GM18858 (cell line): ENCODE measurements around the gene NOXA1.
A peak's percentile ranks its signal among the peaks of the same experiment; 100 is the strongest.
"Not testable (repeated sequence)": the region's sequence is repeated elsewhere in the genome, so short reads cannot be mapped to it uniquely, and the experiment has no call there.

ENCODE experiments used
- ATAC-seq: cut with Tn5 transposase; IDR thresholded peaks from one replicate; pipeline ENCODE4 v1.9.1; 2021; ENCODE audit not compliant: unreplicated experiment

Gene NOXA1

DNA sequence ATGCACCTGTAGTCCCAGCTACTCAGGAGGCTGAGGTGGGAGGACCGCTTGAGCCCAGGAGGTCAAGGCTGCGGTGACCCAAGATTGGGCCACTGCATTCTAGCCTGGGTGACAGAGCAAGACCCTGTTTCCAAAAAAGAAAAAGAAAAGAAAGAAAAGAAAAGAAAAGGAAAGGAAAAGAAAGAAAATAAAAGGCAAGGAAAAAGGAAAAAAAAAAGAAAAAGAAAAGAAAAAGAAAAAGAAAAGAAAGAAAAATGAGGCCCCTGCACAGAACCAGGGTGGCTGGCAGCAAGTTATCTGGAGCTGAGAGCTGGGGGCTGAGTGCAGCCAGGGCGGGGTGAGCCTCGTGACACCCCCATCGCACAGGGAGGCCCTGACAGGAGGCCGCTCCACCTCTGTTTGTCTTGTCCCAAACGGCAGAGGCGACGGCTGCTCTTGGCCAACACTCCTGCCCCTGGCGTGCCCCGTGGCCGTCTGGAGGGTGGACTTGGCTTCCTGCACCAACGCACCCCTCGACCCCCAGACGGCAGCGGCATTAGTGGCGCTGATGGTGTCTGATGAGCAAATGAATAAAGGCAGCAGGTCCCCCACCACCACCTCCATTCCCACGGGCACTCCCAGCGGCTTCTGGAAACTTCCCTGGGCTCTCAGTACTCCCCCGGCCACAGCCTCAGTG is 17.0 kb upstream of the NOXA1 start:
- no peak for ATAC-seq

DNA sequence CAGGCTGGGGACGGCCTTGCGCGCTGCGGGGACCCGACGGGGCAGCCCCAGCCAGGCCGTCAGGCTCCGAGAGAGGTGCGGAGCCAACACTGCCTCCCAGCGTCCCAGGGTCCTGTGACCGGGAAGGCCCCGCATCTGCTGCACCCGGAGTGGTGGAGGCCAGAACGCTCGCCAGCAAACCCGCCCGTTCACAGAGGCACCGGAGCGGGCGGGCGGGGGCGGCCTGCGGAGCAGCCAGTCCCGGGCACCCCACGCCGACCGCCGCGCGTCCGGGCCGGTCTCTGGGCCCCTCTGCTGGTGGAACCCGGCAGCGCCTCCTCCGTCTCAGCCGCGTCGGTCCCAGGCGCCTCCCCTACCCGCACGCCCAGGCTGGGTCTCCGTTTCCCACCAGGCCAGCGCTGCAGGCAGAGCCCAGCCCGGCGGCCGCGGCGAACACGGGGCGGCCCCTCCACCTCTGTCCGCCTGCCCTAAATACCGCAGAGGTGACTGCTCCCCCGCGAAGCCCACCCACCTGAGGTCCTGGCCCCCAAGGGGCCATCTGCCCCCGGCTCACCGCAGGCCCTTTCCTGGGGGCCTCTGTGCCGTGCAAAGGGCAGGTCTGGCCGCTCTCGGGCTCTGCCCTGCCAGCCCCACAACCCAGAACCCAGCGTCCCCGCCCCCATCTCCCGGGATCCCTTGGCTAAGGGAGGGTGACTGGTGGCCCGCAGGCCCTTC is 16.2 kb upstream of the NOXA1 start:
- ATAC-seq: no peak

DNA sequence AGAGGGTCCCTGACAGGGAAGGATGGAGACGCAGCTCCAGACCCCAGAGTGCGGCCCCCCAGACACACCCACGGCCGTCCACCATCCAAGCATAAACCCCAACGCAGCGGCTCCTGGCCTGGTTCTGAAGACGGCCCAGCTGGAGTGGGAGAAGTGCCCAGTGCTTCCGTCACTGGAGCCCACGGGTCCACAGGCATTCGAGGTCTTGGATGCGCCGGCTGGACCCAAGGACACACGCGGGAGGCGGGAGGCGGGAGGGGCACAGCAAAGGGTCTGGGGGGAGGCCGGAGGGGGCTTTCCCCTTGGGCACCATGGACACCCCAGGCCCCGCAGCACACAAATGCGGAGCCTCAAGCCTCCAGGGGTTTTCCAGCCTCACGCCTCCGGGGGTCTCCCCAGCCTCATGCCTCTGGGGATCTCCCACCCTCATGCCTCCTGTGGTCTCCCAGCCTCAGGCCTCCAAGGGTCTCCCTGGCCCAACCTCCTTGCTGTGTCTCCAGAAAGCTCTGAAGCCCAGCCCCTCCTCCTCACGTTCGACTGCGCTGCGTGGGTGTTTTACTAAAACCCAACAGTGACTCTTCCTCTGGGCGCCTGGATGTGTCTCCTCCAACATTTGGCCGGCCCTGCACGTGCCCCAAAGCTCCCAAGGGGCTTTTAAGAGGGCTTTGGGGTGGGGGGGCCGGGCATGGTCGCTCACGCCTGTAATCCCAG is 15.4 kb upstream of the NOXA1 start:
- no peak for ATAC-seq

DNA sequence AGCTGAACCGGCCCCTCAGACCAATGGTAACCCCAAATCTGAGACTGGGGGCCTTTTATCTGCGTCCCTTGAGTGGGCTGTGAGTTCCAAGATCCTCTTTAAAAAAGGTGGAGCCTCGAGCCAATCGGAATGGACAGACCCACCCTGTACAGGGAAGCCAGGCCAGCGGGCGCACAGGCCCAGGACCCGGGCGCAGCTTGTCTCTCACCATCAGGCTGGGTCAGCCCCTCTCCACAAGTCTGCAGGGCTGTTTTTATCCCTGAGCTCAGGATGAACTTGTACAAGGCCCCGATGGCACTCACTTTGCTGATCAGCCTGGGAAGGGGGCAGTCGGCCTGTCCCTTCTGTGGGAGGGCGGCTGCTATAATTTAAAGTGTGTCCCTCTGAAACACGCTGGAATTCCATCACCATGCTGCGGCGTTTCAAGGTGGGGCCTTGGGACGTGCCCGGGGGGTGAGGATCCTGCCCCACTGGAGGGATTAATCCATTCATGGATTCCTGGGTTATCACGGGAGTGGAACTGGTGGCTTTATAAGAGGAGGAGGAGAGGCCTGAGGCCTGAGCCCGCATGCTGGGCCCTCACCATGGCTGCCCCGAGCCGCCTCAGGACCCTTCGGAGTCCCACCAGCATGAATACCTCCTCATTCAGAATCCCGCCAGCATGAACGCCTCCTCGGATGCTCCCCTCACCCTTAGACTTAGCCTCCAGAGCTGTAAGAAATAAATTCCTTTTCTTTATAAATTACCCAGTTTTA is 14.4 kb upstream of the NOXA1 start:
- no peak for ATAC-seq

DNA sequence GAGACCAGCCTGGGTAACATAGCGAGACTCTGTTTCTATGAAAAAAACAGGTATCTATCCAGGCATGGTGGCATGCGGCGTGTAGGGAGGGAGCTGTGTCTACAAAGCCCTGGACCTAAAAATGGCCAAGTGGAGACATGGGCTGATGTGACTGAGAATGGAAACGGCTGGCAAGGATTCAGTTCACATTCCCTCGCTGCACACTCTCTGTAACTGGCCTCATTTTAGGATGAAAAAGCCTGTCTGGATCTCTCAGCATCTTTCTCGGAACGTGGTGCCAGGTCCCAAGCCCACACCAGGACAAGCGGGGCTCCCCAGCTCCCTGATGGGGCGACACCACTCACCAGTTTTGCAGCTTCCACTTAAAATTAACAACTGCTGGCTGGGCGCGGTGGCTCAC is 13.7 kb upstream of the NOXA1 start:
- no peak for ATAC-seq

DNA sequence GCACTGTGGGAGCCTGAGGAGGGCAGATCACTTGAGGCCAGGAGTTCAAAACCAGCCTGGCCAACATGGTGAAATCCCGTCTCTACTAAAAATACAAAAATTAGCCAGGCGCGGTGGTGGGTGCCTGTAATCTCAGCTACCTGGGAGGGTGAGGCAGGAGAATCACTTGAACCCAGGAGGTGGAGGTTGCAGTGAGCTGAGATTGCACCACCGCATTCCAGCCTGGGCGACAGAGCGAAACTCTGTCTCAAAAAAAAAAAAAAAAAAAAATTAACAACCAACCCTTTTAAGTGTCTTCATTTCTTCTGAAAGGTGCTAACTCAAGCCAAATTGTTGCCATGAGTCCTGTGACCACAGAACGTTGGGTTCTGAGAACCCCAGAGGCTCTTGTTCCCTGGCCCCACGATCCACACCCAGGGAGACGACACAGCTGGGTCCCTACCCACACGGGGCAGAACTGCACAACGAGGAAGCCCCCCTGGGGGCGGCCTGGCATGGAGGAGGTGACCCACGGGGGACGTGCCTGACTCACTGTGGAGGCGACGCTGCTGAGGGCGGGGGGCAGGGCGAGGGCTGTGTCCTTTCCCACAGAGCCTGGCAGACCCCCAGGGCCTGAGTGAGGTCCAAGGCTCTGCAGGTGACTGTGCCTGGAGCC is 12.8 kb upstream of the NOXA1 start:
- not testable (repeated sequence) for ATAC-seq

DNA sequence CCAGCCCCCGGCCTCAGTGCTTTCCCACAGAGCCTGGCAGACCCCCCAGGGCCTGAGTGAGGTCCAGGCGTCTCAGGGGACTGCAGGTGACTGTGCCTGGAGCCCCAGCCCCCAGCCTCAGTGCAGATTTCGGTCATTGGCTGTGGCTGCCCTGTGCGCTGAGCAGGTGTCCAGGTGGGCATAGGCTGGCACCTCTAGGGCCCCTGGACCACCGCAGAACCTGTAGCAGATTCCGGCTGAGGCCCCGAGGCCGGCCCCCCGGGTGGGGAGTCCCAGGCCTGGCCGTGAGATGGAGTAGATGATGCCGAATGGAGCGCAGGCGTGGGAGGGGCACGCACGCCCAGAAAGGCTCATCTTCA is 12.3 kb upstream of the NOXA1 start:
- ATAC-seq: no peak

DNA sequence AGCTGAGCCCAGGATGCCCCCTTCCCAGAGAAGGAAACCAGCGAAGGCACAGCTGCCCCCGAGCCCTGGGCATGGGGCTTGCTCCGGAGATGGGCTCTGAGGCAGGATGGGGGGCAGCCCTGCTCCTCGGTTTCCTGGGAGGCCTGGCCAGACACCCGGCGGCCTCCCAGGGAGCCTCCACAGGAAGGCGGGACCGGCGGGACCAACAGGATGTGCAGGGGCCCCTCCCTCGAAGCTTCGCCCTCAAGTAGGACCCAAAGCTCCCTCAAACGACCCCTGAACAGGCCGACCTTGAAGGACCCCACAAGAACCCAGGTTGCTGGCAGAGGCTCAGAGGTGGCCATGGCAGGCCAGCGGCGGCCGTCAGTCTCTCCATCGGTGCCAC is 11.9 kb upstream of the NOXA1 start:
- ATAC-seq: no peak

DNA sequence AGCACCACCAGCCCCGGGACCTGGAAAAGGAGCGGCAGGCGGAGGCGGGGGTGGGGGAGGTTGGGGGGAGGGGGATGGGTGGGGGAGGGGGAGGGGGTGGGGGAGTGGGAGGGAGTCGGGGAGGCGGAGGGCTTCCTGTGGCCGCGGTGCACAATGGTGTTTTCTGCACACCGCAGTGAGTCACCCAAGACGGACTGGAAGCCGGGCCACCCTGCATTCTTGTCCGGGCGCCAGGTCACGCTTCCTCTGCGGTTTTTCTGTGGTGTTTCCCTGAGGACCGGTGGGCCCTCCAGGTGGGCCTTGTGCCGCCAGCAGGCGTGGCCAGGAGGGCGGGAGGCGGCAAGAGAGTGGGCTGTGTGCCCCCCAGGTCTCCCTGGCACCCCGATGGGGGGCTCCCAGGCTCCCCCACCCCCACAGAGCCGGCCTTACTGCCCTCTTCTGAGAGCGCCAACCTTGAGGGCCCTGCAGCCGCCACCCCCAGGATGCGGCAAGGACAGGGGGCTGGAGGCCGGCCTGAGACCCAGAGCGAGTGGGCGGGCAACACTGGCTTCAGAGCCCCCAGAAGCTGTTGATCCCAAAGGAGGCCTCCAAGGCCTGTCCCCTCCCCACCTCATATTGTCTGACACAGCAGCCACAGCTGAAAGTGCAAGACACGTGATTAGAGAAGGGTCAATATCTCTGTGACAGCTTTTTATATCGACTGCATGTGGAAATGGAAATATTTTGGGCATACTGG is 11.4 kb upstream of the NOXA1 start:
- no peak for ATAC-seq

DNA sequence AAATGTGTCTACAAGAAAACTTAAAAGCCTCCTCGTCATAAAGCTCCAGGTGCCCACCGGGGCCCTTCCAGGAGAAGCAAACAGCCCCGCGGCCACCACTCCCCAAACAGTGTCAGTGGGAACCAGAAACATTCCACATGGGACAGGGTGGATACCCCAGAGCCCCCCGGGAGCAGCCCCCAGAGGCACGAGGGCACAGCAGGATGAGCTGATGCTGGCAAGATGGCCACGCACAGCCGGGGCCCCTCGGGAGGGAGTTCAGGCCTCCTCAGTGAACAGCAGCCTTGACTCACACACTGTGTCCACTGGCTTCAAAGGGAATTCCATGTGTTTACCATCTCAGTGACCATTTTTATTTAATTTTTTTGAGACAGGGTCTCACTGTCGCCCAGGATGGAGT is 10.8 kb upstream of the NOXA1 start:
- ATAC-seq: no peak

DNA sequence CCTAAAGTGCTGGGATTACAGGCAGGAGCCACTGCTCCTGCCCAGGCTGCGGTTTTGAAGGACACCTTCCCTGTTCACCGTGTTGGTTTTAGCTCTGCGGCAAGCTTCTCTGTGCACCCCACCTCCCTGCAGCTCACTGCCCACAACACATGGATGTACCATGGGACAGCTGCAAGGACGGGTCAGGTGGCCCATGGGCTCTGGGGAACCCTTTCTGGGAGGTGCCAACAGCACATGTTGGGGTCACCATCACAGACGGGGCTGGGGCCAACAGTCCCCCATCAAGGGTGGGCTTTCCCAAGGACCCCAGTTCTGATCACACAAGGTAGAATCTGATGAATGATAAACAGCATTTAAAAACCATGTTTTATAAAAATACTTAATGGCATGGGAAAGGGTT is 7.7 kb upstream of the NOXA1 start:
- no peak for ATAC-seq

DNA sequence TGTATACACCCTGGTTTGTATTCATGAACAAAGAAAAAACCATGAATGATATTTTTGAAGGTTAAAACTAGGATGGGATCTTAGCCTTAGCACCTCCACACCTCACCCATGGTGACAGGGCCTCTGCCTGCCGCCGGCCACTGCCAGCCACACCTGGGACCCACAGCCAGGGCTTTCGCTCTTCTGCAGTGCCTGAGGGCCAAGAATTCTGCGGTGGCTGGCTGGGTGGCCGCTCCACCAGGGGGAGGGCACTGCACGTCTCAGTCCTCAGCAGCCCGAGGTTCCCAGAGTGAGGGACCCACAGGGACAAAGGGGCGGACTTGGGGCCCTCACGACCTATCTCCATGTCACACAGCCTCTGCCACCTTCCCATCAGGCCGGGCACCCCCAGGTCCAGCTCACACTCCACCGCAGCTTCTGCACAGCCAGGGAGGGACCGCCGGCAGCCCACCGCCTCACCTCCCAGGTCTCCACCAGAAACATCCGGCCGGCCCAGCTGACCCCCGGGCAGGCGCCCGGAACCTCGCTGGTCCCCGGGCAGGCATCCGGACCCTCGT is 7.1 kb upstream of the NOXA1 start:
- ATAC-seq: no peak

DNA sequence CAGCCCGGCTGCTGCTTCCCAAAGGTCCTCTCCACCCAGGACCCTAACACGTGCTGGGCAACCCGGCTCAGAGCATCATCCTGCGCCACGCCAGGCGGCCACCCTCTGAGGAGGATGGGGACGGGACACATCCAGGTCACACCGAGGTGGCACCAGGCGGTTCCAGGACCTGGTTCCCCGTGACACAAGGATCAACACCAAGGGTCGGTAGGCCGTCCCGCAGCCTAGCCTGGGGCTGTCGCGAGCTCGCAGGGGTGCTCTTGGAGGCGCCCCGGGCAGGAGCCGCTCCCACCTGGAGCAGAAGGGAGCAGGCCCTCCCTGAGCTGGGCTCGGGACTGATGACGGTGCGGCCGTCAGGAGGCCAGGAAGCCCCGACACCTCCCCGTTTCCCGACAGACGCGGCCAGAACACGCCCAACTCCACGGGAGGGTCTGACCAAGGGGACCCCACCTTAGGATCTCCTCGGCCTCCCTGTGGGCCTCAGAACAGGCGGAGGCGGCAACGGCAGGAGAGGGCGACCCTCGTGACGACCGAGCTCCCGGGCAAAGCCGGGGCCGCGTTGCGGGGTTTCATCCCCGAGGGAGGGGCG is 6.5 kb upstream of the NOXA1 start:
- no peak for ATAC-seq

DNA sequence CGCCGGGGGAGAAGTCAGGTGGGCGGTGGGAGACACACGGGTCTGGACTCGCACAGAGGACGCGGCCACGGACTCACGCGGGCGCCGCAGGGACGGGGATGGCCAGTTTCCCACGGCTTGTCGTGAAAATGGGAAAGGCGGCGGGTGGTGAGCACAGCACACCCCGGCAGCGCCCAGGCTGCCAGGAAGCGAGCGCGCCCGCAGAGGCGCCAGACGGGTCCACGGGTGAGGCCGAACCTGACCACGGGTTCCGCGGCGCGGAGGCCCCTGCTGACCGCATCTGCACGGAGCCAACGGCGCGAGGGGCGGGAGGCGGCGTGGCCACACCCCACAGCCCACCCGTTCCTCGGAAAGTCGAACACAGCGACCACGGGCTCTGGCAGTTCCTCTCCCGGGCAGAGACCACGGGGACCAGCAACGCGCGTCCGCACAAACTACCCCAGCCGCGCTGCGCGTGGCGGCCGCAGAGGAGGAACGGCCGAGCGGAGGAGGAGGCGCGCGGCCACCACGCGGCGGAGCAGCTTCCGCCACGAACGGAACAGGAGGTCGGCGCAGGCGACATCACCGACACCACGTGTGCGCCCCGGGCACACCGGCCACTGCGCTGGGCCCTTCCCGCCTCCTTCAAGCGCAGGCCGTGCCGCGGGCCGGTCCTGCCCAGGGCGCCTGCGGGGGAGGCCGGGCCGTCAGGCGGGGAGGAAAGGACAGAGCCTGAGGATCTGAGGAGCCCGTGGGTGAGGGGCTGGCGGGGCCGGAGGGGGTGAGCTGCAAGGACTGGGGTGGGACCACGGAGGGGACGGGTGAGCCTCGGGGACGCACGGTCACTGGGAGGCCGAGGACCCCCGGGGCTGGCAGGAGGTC is 5.8 kb upstream of the NOXA1 start:
- ATAC-seq: no peak

DNA sequence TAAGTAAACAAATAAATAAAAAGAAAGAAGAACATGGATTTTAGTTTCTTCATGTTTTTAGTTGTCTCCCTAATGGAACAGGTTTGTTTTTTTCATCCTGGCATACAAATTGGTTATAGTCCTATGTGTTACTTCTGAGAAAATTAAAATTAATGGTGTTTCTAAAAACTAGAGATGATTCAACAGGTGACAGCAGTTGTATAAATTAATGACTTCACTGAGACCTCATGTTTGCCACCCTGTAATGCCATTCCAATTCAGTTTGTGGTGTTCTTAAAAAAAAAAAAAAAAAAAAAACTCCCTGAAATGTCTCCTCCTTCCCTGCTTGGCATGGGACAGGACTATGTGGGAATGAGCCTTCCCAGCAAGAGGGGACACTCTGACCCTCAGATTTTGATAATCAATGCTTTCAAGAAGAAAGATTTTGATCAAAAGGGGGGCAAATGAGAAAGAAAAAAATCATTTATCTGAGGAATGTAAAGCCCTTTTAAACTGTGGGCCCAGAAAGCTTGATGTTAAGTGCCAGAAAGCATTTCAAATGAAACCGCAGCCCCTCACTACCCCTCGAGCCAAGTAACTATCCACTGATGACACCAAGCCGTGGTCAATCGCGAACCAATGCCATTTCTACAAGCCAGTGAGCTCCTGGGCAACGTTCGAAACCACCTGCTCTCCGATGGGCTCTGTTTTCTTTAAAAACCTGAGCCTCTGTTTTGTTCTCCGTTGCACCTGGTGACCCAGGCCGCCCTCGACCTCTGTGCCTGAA is 1.2 kb upstream of the NOXA1 start:
- ATAC-seq: no peak

DNA sequence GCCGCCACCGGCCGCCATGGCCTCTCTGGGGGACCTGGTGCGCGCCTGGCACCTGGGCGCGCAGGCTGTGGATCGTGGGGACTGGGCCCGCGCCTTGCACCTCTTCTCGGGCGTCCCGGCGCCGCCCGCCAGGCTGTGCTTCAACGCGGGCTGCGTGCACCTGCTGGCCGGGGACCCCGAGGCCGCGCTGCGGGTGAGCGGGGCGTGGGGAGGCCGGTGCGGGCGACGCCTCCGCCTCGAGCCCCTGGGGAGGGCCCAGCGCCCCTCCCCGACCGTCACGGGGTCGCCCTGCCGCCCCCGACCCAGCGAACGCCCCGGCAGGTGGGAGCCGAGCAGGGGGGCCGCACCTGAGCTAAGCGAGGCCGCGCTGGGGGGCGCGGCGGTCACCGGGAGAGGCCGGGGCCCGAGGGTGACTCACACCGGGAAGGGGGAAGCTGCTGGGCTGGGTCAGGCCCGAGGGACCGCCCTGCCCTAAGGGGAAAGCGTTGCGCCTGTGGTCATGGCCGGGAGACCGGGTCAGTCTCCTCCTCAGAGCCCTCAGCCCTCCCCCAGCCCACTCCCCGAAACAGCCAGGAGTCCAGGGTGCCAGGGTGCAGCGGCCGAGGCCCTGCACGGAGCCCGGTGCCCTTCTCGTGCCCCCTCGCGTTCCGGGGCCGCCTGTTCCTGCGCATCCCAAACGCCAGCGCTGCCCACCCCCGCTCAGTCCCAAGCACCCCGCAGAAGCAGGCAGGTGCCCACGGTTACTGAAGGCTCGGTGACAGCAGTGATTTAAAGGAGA is 510 bp downstream of the NOXA1 start:
- peak; percentile 12 for ATAC-seq

DNA sequence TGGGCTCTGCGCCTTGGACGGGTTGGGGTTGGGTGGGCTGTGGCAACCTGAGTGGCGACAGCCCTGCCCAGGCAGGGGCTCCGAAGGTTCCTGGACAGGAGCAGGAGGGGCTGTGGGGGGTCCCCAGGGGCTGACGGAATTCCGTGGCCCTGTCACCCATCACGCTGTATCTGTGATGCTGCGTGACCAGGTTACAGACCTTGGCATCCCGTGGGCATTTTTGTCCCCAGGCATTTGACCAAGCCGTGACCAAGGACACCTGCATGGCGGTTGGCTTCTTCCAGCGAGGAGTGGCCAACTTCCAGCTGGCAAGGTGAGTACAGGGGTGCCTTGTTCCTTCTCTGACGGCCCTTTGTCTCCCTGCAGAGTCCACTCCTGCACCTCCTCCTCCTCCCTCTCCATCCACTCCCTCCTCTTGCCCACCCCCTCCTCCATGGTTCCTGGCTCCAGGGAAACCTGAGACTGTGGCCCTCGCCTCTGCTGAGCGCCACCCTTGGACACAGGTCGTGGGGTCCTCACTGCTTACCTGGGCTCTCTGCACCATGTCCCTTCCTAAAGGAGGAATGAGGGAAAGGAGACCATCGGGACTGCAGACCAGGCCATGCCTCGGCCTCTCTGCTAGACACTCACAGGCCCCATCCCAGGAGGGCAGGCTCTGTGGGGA is 3.0 kb downstream of the NOXA1 start:
- ATAC-seq: no peak
